ENCODE measurements around the gene SMPD4.
"Not testable (repeated sequence)": the region's sequence is repeated elsewhere in the genome, so short reads cannot be mapped to it uniquely, and the experiment has no call there.

The SMPD4 gene

GRCh38 chr2:130139331-130140280 is 41.8 kb downstream of the SMPD4 start:
- DNase-seq (ENCODE audit: low read depth, low spot score); H3K4me3 ChIP-seq; H3K27ac ChIP-seq; H3K9me3 ChIP-seq (ENCODE audit: low read depth, low read length); H3K36me3 ChIP-seq (ENCODE audit: insufficient read depth, low read length); H3K9ac ChIP-seq (ENCODE audit: insufficient read length): not testable (repeated sequence)

DNA sequence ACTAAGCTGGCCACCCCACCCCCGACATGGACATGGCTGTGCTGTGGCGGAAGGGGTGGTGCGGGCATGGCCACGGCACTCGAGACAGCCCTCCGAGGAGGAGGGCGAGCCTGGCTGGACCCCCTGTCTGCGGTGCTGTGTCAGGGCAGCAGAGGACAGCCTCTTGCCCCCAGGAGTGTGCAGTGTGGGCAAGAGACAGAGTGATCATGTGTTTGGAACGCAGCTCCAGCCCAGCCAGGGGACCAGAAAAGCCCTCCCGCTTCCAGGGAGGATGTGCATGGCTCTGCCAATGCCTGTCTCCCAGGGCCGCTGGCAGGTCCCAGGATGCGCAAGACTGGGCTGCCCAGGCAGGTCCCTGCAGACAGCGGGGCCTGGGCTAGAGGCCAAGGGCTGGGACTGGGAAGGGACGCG is 42.6 kb downstream of the SMPD4 start:
- H3K9me3 ChIP-seq (ENCODE audit: low read depth, low read length); H3K9ac ChIP-seq (ENCODE audit: insufficient read length); H3K27ac ChIP-seq; H3K4me3 ChIP-seq; DNase-seq (ENCODE audit: low read depth, low spot score); H3K36me3 ChIP-seq (ENCODE audit: insufficient read depth, low read length): not testable (repeated sequence)

- H3K36me3 ChIP-seq (ENCODE audit: insufficient read depth, low read length); H3K4me3 ChIP-seq; H3K9me3 ChIP-seq (ENCODE audit: low read depth, low read length); DNase-seq (ENCODE audit: low read depth, low spot score); H3K27ac ChIP-seq; H3K9ac ChIP-seq (ENCODE audit: insufficient read length): not testable (repeated sequence)
These were observed 43.1 kb downstream of the SMPD4 start for GRCh38 chr2:130138326-130138725.

GRCh38 chr2:130137118-130137517 is 44.3 kb downstream of the SMPD4 start:
- not testable (repeated sequence) for H3K4me3 ChIP-seq; H3K27ac ChIP-seq; H3K9me3 ChIP-seq (ENCODE audit: low read depth, low read length); DNase-seq (ENCODE audit: low read depth, low spot score); H3K9ac ChIP-seq (ENCODE audit: insufficient read length); H3K36me3 ChIP-seq (ENCODE audit: insufficient read depth, low read length)

GRCh38 chr2:130136546-130136945 is 44.9 kb downstream of the SMPD4 start:
- H3K9me3 ChIP-seq (ENCODE audit: low read depth, low read length); H3K36me3 ChIP-seq (ENCODE audit: insufficient read depth, low read length); H3K9ac ChIP-seq (ENCODE audit: insufficient read length); DNase-seq (ENCODE audit: low read depth, low spot score); H3K27ac ChIP-seq; H3K4me3 ChIP-seq: not testable (repeated sequence)

DNA sequence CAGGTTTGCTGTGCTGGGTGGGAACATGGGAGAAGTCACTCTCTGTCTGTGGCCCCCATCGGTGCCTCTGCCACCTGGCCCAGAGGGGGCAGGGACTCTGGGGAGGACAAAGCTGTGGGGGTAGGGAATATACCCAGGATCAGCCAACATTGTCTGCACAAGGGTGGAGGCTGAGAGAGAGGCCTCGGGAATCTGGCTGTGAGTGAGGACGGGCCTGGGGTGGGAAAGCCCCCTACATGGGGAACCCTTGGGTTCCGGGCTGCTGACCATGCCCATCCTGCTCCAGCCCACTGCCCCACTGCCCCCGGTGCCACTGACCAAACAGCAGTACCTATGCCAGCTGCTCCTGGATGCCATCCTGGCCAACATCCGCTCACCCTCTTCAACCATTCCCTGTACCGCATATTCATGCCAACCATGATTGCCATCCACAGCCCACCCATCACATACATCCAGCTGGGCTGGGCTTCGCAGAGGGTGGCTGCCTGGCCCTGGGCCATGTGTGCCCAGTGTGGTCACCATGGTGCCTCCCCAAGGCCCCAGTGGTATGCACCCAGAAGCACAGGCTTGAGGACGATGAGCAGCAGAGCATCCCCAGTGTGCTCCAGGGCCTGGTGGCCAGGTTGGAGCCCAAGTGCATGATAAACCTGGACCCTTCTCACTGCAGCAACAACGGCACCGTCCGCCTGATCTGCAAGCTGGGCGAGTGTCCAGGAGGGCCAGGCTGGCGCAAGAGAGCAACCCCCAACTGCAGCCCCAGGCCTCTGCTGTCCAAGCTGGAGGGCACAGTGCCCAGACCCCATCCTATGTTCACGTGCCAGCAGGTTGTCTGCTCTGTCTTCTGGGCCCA is 45.5 kb downstream of the SMPD4 start:
- H3K9ac ChIP-seq (ENCODE audit: insufficient read length), result no peak overlapping the region
- H3K36me3 ChIP-seq (ENCODE audit: insufficient read depth, low read length), result no peaks in the 10 kb centered on the region
- TF ChIP-seq EZH2 (IDR thresholded peaks at IDR 0.05) (no peak), FOXP2 (optimal IDR thresholded peaks at IDR 0.05; ENCODE audit: control extremely low read depth, extremely low read length, insufficient read depth) (no peak), POLR2AphosphoS5 (IDR thresholded peaks at IDR 0.05; ENCODE audit: borderline replicate concordance, low read depth, low read length) (no peak)
- H3K9me3 ChIP-seq (ENCODE audit: low read depth, low read length), result no peaks in the 10 kb centered on the region
- H3K27ac ChIP-seq, result no peak overlapping the region
- DNase-seq (ENCODE audit: low read depth, low spot score), result no peak
- H3K4me3 ChIP-seq, result no peak overlapping the region

- not testable (repeated sequence) for DNase-seq (ENCODE audit: low read depth, low spot score); H3K9ac ChIP-seq (ENCODE audit: insufficient read length); H3K9me3 ChIP-seq (ENCODE audit: low read depth, low read length); H3K4me3 ChIP-seq; H3K27ac ChIP-seq; H3K36me3 ChIP-seq (ENCODE audit: insufficient read depth, low read length)
These were observed 52.1 kb downstream of the SMPD4 start, which contains the start of gene POTEF for GRCh38 chr2:130129120-130129829. Gene POTEF, minus strand, starts transcription at chr2:130129222. Its CDS starts 8,707 bp downstream, at chr2:130120515.

GRCh38 chr2:130128464-130128863 is 52.9 kb downstream of the SMPD4 start:
- not testable (repeated sequence) for H3K9me3 ChIP-seq (ENCODE audit: low read depth, low read length); H3K9ac ChIP-seq (ENCODE audit: insufficient read length); DNase-seq (ENCODE audit: low read depth, low spot score); H3K4me3 ChIP-seq; H3K36me3 ChIP-seq (ENCODE audit: insufficient read depth, low read length); H3K27ac ChIP-seq

- not testable (repeated sequence) for H3K27ac ChIP-seq; H3K4me3 ChIP-seq; DNase-seq (ENCODE audit: low read depth, low spot score); H3K9me3 ChIP-seq (ENCODE audit: low read depth, low read length); H3K9ac ChIP-seq (ENCODE audit: insufficient read length); H3K36me3 ChIP-seq (ENCODE audit: insufficient read depth, low read length)
These were observed 53.7 kb downstream of the SMPD4 start for GRCh38 chr2:130127726-130128125.

GRCh38 chr2:130120924-130121323 is 60.5 kb downstream of the SMPD4 start:
- H3K9me3 ChIP-seq (ENCODE audit: low read depth, low read length); H3K9ac ChIP-seq (ENCODE audit: insufficient read length); H3K4me3 ChIP-seq; H3K27ac ChIP-seq; DNase-seq (ENCODE audit: low read depth, low spot score); H3K36me3 ChIP-seq (ENCODE audit: insufficient read depth, low read length): not testable (repeated sequence)

DNA sequence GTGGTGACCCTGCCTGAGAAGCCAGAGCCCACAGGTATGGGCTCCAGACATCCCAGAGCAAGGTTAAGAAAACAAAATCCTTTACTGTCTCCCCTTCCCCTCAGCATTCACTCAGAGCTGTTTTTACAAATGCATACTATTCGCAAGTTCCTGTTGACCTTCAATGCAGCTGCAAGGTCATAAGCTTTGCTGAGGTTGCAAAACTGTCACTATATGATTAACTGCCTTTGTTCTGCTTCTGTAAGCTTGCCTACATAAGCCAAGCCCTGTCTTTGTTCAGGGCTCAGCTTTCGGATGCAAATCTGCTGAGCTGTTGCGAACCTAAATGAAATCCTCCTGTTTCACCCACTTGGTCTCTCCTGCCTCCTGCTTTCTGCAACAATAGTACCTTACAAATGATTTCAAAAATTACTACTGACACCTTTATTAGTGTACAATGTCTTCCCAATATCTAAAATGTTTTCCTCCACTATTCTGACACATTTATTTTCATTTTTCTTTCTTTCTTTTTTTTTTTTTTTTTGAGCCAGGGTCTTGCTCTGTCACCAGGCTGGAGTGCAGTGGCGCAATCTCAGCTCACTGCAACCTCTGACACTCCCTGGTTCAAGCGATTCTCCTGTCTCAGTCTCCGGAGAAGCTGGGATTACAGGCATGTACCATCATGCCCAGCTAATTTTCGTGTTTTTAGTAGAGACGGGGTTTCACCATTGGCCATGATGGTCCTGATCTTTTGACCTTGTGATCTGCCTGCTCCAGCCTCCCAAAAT is 78.6 kb downstream of the SMPD4 start:
- H3K27ac ChIP-seq; DNase-seq (ENCODE audit: low read depth, low spot score); H3K4me3 ChIP-seq; H3K9me3 ChIP-seq (ENCODE audit: low read depth, low read length); H3K36me3 ChIP-seq (ENCODE audit: insufficient read depth, low read length); H3K9ac ChIP-seq (ENCODE audit: insufficient read length): not testable (repeated sequence)
